Osteocyte (in vitro differentiated cells): ENCODE measurements around the gene SYK. TPM values are rescaled to one million over a fixed set of nuclear protein-coding genes. Genes with fewer than 3 reads are reported as not detected.

ENCODE experiments used
- DNase-seq: peaks from one replicate; pipeline ENCODE4 v3.0.0; 2021; ENCODE audit warnings: mixed read lengths; ENCODE audit not compliant: unreplicated experiment; ENCODE audit errors: extremely low spot score
- H3K27ac Mint-ChIP-seq: one replicate; pipeline ENCODE4 v1.8.0; 2021; ENCODE audit warnings: mild to moderate bottlenecking, mixed read lengths; ENCODE audit not compliant: unreplicated experiment
- H3K27me3 Mint-ChIP-seq: one replicate; pipeline ENCODE4 v1.8.0; 2021; ENCODE audit warnings: mixed read lengths; ENCODE audit not compliant: unreplicated experiment
- H3K36me3 Mint-ChIP-seq: one replicate; pipeline ENCODE4 v1.8.0; 2021; ENCODE audit warnings: mixed read lengths; ENCODE audit not compliant: unreplicated experiment
- H3K4me1 Mint-ChIP-seq: one replicate; pipeline ENCODE4 v1.8.0; 2021; ENCODE audit warnings: mixed read lengths; ENCODE audit not compliant: unreplicated experiment
- H3K4me3 Mint-ChIP-seq: one replicate; pipeline ENCODE4 v1.8.0; 2021; ENCODE audit warnings: mild to moderate bottlenecking, moderate library complexity, mixed read lengths; ENCODE audit not compliant: unreplicated experiment
- H3K9me3 Mint-ChIP-seq: one replicate; pipeline ENCODE4 v1.8.0; 2021; ENCODE audit warnings: mixed read lengths; ENCODE audit not compliant: unreplicated experiment
- CTCF ChIP-seq: fragments of 200-600 bp; sonication (generic); IDR thresholded peaks from 2 replicates; pipeline ENCODE4 v1.5.0; 2021; ENCODE audit warnings: antibody characterized with exemption, mild to moderate bottlenecking, moderate library complexity
- total RNA-seq: library from RNA; stranded (reverse); gene quantifications from 2 replicates; pipeline ENCODE4 v1.2.1, GENCODE V29; 2021

The SYK gene
- total RNA-seq, 1 donor from 2014 or later = not detected

GRCh38 chr9:90838098-90838497 lies 36.5 kb downstream of the SYK start:
- Mint-ChIP-seq H3K4me3 (no peak overlapping the region), H3K27me3 (peaks cover 5% of the 10 kb centered on the region), H3K27ac (no peak overlapping the region), H3K9me3 (no peaks in the 10 kb centered on the region), H3K36me3 (no peaks in the 10 kb centered on the region), H3K4me1 (no peaks in the 10 kb centered on the region)
- TF ChIP-seq CTCF = peak; percentile 7
- DNase-seq = no peak

GRCh38 chr9:90838581-90839154 lies 37.0 kb downstream of the SYK start:
- no peak overlapping the region for H3K27ac Mint-ChIP-seq
- no peak for TF ChIP-seq CTCF
- H3K9me3 Mint-ChIP-seq = no peaks in the 10 kb centered on the region
- DNase-seq = no peak
- no peak overlapping the region for H3K4me3 Mint-ChIP-seq
- H3K4me1 Mint-ChIP-seq = no peaks in the 10 kb centered on the region
- peaks cover 5% of the 10 kb centered on the region for H3K27me3 Mint-ChIP-seq
- no peaks in the 10 kb centered on the region for H3K36me3 Mint-ChIP-seq

GRCh38 chr9:90839183-90839728 lies 37.6 kb downstream of the SYK start:
- H3K27ac Mint-ChIP-seq = no peak overlapping the region
- no peak for TF ChIP-seq CTCF
- no peak for DNase-seq
- H3K4me1 Mint-ChIP-seq = no peaks in the 10 kb centered on the region
- H3K36me3 Mint-ChIP-seq = no peaks in the 10 kb centered on the region
- H3K9me3 Mint-ChIP-seq = no peaks in the 10 kb centered on the region
- no peak overlapping the region for H3K4me3 Mint-ChIP-seq
- H3K27me3 Mint-ChIP-seq = peaks cover 3% of the 10 kb centered on the region

GRCh38 chr9:90840696-90841095 lies 39.1 kb downstream of the SYK start:
- no peaks in the 10 kb centered on the region for H3K9me3 Mint-ChIP-seq
- H3K27ac Mint-ChIP-seq = no peak overlapping the region
- no peak overlapping the region for H3K4me3 Mint-ChIP-seq
- DNase-seq = no peak
- no peak for TF ChIP-seq CTCF
- no peaks in the 10 kb centered on the region for H3K36me3 Mint-ChIP-seq
- H3K4me1 Mint-ChIP-seq = no peaks in the 10 kb centered on the region
- H3K27me3 Mint-ChIP-seq = peaks cover 2% of the 10 kb centered on the region

- no peaks in the 10 kb centered on the region for H3K4me1 Mint-ChIP-seq
- TF ChIP-seq CTCF = no peak
- H3K4me3 Mint-ChIP-seq = no peak overlapping the region
- no peak for DNase-seq
- H3K36me3 Mint-ChIP-seq = no peaks in the 10 kb centered on the region
- H3K27ac Mint-ChIP-seq = no peak overlapping the region
- H3K27me3 Mint-ChIP-seq = peaks cover 2% of the 10 kb centered on the region
- H3K9me3 Mint-ChIP-seq = no peaks in the 10 kb centered on the region
Measured at GRCh38 chr9:90841213-90841612, 39.6 kb downstream of the SYK start.
